Upper lobe of left lung (tissue), 6 donors: Measurements from ENCODE around the gene CLSTN2. TPM values are rescaled to one million over a fixed set of nuclear protein-coding genes. Genes with fewer than 3 reads are reported as not detected.
A peak's percentile ranks its signal among the peaks of the same experiment; 100 is the strongest.

ENCODE experiments used
- ATAC-seq, 2 donors: fragments of 200-7000 bp; cut with Tn5 transposase; one replicate each; pipeline ENCODE4 v1.9.1; 2022; ENCODE audit warnings: mild to moderate bottlenecking in 2 of 2, moderate library complexity in 2 of 2; ENCODE audit not compliant: low FRiP score in 2 of 2
- DNase-seq, 2 donors: peaks; one replicate each; pipeline ENCODE4 v3.0.0-alpha.2; 2019 to 2020
- H3K27ac ChIP-seq, 4 donors: fragments of 200-600 bp; sonication (generic); one replicate each; pipeline ENCODE4 v1.5.1; 2016 to 2019
- H3K27me3 ChIP-seq, 4 donors: fragments of 200-600 bp; sonication (generic); one replicate each; pipeline ENCODE4 v1.5.1; 2017 to 2019
- H3K36me3 ChIP-seq, 4 donors: fragments of 200-600 bp; sonication (generic); one replicate each; pipeline ENCODE4 v1.5.1; 2016 to 2019
- H3K4me1 ChIP-seq, 4 donors: fragments of 200-600 bp; sonication (generic); one replicate each; pipeline ENCODE4 v1.5.1; 2018 to 2019
- H3K4me3 ChIP-seq, 4 donors: fragments of 200-600 bp; sonication (generic); one replicate each; pipeline ENCODE4 v1.5.1; 2017 to 2019; ENCODE audit warnings: mild to moderate bottlenecking in 2 of 4, moderate library complexity in 1 of 4
- H3K9me3 ChIP-seq, 4 donors: fragments of 200-600 bp; sonication (generic); one replicate each; pipeline ENCODE4 v1.5.1; 2018 to 2019
- CTCF ChIP-seq, 6 experiments: fragments of 450-650 bp in 4 of 6; fragments of 200-600 bp in 2 of 6; sonication (generic) in 2 of 6; IDR thresholded peaks; one replicate each; pipeline ENCODE4 v1.5.1; 2016 to 2019; ENCODE audit warnings: antibody characterized with exemption in 6 of 6
- EP300 ChIP-seq, 4 donors: sonication (generic); formaldehyde crosslinking; IDR thresholded peaks; one replicate each; pipeline ENCODE4 v1.5.1; 2017; ENCODE audit warnings: antibody characterized with exemption in 4 of 4, control low read depth in 2 of 4
- POLR2A ChIP-seq, 4 donors: fragments of 450-650 bp; IDR thresholded peaks; one replicate each; pipeline ENCODE4 v1.5.1; 2016 to 2017; ENCODE audit warnings: antibody characterized with exemption in 4 of 4, mild to moderate bottlenecking in 2 of 4
- POLR2AphosphoS5 ChIP-seq, 2 donors: sonication (generic); formaldehyde crosslinking; IDR thresholded peaks; one replicate each; pipeline ENCODE4 v1.5.1; 2017; ENCODE audit warnings: antibody characterized with exemption in 2 of 2
- WGBS, 2 donors: methylation state at CpG; one replicate each; pipeline ENCODE4 v1.1.5; 2017 to 2018; 5-methylcytosine and 5-hydroxymethylcytosine counted together
- total RNA-seq, 6 donors: library from RNA; depleted of rRNA in 4 of 6; stranded (reverse); fragments of >200 nt in 4 of 6; gene quantifications; one replicate each; pipeline versions ENCODE4 v1.1.0 to v1.2.1, GENCODE V29; 2016 to 2021
- donor health status: DM: no; HTN: no; CAD: no; lungs with moderate emphysema.
- donor health status: DM: no; HTN: yes; CAD: no; lungs with severe emphysema.

CLSTN2 gene
- total RNA-seq, 6 donors from 2014 or later = 1.0 to 4.3 (median 1.6) TPM

- ATAC-seq (no peak), DNase-seq (no peak)
- H3K27ac ChIP-seq = no peak overlapping the region
- no peaks in the 10 kb centered on the region for H3K27me3 ChIP-seq
- peaks cover 0 to 3% (median 0%) of the 10 kb centered on the region in 4 donors for H3K4me1 ChIP-seq
- H3K36me3 ChIP-seq = no peaks in the 10 kb centered on the region
- no peak for TF ChIP-seq CTCF (IDR thresholded peaks at IDR 0.05)
- TF ChIP-seq POLR2AphosphoS5 (IDR thresholded peaks at IDR 0.05) = no peak
- no peak for TF ChIP-seq POLR2A (IDR thresholded peaks at IDR 0.05)
- TF ChIP-seq EP300 (IDR thresholded peaks at IDR 0.05) = no peak
- no peaks in the 10 kb centered on the region for H3K9me3 ChIP-seq
- no peak overlapping the region for H3K4me3 ChIP-seq
These were observed 462.9 kb downstream of the CLSTN2 start for GRCh38 chr3:140397847-140398246.

GRCh38 chr3:140398387-140398786, 463.4 kb downstream of the CLSTN2 start:
- 75 to 84% methylated on average over 2 of the region's 2 CpGs for WGBS, 2 donors
- Histone ChIP-seq H3K4me1 (peaks cover 0 to 3% (median 0%) of the 10 kb centered on the region in 4 donors), H3K36me3 (no peaks in the 10 kb centered on the region), H3K9me3 (no peaks in the 10 kb centered on the region), H3K27ac (no peak overlapping the region), H3K4me3 (no peak overlapping the region), H3K27me3 (no peaks in the 10 kb centered on the region)
- ATAC-seq = no peak
- DNase-seq = no peak
- TF ChIP-seq POLR2AphosphoS5 (IDR thresholded peaks at IDR 0.05) (no peak), POLR2A (IDR thresholded peaks at IDR 0.05) (no peak), EP300 (IDR thresholded peaks at IDR 0.05) (no peak), CTCF (IDR thresholded peaks at IDR 0.05) (no peak)

- Histone ChIP-seq H3K9me3 (no peaks in the 10 kb centered on the region), H3K4me3 (no peak overlapping the region), H3K4me1 (peaks cover 0 to 9% (median 2%) of the 10 kb centered on the region in 4 donors), H3K36me3 (no peaks in the 10 kb centered on the region), H3K27ac (no peak overlapping the region), H3K27me3 (no peaks in the 10 kb centered on the region)
- ATAC-seq (no peak), DNase-seq (no peak)
- TF ChIP-seq POLR2AphosphoS5 (IDR thresholded peaks at IDR 0.05) (no peak), POLR2A (IDR thresholded peaks at IDR 0.05) (no peak), EP300 (IDR thresholded peaks at IDR 0.05) (no peak), CTCF (IDR thresholded peaks at IDR 0.05) (no peak)
- 40 to 41% methylated on average over 2 of the region's 2 CpGs for whole genome bisulfite sequencing, 2 donors
These were observed 464.9 kb downstream of the CLSTN2 start for GRCh38 chr3:140399871-140400270.

- WGBS, 2 donors = 73 to 80% methylated on average over 2 of the region's 2 CpGs
- Histone ChIP-seq H3K27me3 (no peaks in the 10 kb centered on the region), H3K9me3 (no peaks in the 10 kb centered on the region), H3K36me3 (no peaks in the 10 kb centered on the region), H3K4me3 (no peak overlapping the region), H3K27ac (no peak overlapping the region), H3K4me1 (peaks cover 0 to 6% (median 2%) of the 10 kb centered on the region in 4 donors)
- no peak for DNase-seq
- TF ChIP-seq CTCF (IDR thresholded peaks at IDR 0.05) = no peak
- ATAC-seq = no peak
These were observed 468.1 kb downstream of the CLSTN2 start for GRCh38 chr3:140403079-140403478.

- peak; percentile 39 to 81 for ATAC-seq
- no peak overlapping the region for H3K27ac ChIP-seq
- H3K9me3 ChIP-seq = no peaks in the 10 kb centered on the region
- no peaks in the 10 kb centered on the region for H3K36me3 ChIP-seq
- H3K4me3 ChIP-seq = no peak overlapping the region
- WGBS, 2 donors = 48 to 57% methylated on average over 4 to 6 of the region's 6 CpGs
- TF ChIP-seq POLR2AphosphoS5 (IDR thresholded peaks at IDR 0.05) = peak in 1 of 2 donors; percentile 34
- peak in 1 of 4 donors; percentile 65 for TF ChIP-seq EP300 (IDR thresholded peaks at IDR 0.05)
- no peak for TF ChIP-seq POLR2A (IDR thresholded peaks at IDR 0.05)
- peak in 1 of 2 donors; percentile 92 for DNase-seq
- H3K4me1 ChIP-seq = peaks cover 0 to 6% (median 2%) of the 10 kb centered on the region in 4 donors
- no peaks in the 10 kb centered on the region for H3K27me3 ChIP-seq
These were observed 468.6 kb downstream of the CLSTN2 start for GRCh38 chr3:140403608-140404007.
